HG03135 (cell line): ENCODE results near the gene EME1.

Experiments
- ATAC-seq: cut with Tn5 transposase; IDR thresholded peaks from one replicate; pipeline ENCODE4 v1.9.1; 2021; ENCODE audit warnings: mild to moderate bottlenecking, moderate library complexity; ENCODE audit not compliant: unreplicated experiment

EME1 gene

DNA sequence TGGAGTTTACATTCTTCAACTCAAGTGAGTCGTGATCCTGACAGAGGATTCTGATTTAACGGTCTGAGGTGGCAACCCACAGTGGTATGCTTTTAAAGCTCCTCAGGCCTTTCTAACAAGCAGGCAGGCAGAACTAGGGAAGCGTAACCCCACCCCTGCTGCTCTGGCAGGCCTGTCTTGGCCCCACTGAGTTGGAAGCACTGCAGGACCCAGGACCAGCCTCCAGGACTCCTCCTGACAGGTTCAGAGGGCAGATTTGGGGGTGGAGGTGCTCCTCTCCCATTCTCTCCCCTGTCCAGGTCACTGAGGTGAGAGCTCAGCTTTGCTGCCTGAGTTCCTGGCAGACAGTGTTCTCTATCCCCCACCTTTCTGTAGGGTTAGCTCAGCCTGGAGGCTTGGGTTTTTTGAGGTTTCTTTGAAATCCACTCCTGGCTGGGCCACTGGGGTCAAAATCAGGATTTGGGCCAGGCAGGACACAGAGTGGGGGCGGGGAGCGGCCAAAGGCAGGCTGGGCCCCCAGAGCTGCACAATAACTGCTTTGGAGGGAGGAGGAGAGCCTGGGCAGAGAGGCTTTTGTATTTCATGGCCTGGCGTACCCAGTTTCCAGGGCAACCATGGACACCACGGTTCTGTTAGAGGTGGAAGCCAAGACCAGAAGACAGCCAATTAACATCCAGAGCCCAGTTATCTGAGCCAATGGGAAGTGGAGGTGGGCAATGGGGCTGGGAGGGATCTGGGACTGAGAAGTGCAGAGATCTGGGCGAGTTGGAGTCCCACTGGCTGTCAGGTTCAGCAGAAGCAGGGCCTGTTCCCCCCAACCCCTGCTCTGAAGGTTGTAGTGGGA is 9.6 kb upstream of the EME1 start:
- no peak for ATAC-seq

DNA sequence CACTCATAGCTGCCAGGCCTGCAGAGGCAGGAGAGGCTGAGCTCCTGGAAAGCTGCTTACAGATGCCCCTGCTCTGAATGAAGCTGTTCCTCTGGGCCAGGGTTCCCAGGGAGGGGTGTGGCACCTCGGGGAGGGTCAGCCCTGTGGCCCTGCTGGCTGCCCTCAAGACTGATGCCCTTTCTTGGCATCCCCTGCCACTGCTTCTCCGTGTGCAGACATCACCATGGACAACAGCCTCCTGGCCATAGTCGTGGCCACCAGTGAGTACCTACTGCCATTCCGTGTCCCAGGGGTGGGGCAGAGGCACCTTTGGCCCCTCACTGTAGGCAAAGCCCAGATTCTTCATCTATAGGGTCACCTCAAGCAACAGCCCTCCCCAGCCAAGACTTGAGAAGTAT is 9.0 kb upstream of the EME1 start:
- no peak for ATAC-seq

DNA sequence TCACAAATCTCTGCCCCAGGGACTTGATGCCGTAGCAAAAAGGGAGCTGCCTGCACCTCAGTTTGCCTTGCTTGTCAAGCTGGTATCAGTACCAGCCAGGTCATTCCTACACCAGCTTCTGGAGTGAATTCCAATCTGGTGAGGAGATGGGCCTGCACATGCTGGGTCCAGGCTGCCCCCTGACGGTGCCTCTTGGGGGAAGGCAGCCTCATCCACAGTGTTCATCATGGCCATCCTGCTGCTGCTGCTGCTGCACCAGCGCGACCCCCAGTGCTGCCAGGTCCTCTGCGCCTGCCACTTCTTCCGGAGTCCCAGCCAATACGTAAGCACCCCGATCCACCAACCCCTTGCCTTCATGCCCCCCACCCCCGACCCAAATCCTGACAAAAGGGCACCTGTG is 8.3 kb upstream of the EME1 start:
- no peak for ATAC-seq

DNA sequence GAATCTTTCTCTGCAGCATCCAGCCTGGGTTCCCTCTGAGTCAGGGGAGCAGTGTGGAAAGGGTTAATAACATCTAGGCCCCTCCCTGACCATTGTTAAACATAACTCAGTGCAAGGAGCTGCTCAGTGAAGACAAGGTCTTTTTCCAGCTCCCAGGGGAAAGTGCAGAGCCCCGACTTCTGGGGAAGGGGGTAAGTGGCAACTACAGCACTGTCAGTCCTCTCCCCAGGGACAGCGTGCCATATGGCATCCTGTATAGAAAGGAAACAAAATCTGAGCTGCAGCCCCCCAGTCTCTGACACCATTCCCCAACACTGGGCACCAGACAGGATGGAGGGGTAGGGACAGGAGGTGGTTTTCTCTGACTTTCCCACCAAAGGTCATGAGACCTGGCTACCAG is 7.9 kb upstream of the EME1 start:
- no peak for ATAC-seq

DNA sequence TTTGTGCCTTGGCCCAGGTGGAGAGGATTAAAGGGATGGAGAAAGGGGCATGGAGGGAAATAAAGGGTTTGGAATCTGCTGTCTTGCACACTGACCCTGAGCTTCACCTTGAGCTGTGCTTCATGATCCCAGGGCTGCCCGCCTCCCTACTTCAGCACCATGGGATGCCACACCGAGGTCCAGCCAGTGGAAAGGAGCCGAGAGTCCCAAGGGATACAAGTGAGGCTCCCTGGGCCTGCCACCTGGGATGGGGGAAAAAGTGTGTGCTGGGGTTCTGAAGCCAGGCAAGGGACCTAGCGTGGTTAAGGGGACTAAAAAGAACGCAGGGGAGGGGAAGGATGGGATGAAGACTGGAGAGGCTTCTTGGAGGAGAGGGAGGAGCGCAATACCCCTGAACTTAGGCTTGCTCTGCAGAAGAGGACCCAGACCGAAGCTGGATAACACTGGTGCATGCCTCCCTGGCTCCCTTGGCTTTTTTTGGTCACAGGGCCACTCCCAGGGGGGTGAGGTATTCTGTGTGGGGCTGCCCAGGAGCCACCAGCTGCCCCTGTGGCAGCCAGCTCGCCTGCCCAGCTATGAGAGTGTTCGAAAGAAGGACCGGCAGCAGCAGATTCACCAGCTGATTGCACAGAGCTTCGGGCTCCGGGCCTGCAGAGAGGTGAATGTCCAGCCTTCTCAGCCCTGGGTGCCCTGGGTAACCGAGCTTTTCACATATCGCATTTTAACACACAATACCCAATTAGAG is 7.2 kb upstream of the EME1 start:
- ATAC-seq: no peak

DNA sequence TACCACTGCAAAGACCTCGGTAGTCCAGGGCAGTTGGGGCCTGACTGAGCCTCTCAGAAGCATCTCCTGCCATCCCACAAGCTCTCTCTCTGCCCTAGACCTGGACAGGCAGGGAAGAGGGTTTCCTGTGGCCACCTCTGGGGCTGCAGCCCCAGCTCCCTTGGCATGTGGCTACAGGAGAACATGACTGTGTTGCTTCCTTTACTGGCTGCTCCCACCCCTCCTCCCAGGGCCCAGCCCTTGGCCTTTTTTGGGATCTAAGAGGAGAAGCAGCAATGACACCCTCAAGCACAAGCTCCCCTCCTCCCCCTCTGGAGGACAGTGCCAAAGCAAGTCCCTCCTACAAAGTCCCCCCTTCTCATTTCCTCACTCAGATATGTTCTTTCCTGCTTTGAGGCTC is 5.6 kb upstream of the EME1 start:
- no peak for ATAC-seq

DNA sequence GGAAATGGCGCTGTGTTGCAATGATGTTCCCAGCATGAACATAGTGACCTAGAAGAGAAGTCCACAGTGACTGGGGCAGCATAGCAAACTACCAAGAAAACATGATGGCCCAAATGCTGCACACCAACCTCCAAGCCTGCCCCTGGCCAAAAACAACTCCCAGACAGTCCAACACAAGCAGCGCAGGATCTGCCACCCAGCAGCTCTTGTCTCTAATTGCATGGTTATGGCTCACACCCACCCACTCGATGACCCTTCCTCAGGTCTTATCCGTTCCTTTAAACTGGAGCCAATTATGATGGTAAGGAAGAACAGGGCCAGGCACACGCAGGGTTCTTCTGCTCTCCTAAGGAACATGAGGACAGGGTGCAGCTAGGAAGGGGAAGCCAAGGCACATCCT is 3.0 kb upstream of the EME1 start:
- no peak for ATAC-seq

DNA sequence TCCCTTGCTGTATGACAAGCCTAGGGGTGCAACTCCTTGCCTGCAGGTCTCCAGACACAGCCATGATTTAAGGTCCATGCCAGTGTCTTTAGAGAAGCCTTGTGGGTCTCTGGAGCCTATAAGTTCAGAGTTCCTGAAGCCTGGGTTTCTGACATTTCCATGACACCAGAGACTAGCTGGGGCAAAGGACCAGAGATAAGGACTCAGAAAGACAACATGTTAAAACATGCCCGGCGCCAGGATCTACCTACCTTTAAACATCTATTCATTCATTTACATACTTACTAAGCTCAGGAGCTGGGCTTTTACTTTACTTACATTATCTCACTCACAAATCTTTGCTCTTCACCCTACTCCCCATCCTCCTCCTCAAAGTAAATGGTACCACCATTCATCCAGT is 1.5 kb upstream of the EME1 start:
- no peak for ATAC-seq

DNA sequence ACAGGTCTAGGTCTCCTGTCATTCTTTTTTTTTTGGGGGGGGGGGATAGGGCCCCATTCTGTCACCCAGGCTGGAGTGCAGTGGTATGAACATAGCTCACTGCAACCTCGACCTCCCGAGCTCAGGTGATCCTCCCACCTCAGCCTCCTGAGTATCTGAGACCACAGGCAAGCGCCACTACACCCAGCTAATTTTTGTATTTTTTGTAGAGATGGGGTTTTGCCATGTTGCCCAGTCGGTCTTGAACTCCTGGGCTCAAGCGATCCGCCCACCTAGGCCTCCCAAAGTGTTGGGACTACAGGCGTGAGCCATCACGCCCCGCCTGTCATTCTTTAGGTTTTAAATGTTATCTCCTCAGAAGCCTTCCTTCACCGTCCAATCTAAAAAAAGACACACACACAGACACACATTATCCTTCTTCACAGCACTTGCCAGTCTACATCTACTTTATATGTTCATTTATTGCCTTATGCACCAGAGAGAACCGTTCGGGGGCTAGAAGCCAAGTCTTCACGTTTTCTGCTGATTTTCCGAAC is 739 bp upstream of the EME1 start:
- ATAC-seq: no peak

DNA sequence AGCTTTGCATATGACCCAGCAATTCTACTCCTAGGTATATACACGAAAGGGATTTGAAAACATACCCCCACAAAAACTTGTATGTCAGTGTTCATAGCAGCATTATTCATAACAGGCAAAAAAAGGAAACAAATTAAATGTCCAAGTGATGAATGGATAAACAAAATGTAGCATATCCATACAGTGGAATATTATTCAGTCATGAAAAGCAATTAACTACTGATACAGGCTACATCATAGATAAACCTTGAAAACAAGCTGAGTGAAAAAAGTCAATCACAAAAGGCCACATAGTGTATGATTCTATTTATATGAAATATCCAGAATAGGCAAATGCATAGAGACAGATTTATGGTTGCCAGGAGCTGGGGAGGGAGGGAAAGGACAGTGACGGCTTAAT is 676 bp downstream of the EME1 start:
- ATAC-seq: no peak

DNA sequence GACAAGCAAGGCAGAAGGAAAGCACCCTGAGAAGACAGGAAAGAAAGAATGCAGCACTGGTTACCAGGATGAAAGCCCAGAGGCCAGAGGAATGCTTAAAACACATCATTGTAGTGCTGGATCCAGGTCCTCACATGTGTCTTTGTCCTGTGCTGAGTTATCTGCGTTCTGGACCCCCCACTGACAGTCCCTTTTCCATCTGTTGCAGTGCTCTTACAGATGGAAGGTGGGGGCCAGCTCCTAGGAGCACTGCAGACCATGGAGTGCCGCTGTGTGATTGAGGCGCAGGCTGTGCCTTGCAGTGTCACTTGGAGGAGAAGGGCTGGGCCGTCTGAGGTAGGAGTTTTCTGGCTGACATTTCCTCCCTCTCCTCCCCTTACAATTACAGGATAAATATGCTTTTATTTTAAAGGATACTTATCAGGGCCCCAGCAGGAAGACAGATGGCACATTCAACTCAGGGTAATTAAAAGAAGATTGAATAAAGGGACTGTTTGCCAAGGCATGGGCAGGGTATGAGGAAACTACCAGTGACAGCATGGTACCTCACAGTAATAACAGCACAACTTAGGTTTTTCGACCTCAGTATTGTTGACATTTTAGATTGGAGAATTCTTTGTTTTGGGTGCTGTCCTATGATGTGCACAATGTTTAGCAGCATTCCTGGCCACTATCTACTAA is 3.0 kb downstream of the EME1 start:
- no peak for ATAC-seq

DNA sequence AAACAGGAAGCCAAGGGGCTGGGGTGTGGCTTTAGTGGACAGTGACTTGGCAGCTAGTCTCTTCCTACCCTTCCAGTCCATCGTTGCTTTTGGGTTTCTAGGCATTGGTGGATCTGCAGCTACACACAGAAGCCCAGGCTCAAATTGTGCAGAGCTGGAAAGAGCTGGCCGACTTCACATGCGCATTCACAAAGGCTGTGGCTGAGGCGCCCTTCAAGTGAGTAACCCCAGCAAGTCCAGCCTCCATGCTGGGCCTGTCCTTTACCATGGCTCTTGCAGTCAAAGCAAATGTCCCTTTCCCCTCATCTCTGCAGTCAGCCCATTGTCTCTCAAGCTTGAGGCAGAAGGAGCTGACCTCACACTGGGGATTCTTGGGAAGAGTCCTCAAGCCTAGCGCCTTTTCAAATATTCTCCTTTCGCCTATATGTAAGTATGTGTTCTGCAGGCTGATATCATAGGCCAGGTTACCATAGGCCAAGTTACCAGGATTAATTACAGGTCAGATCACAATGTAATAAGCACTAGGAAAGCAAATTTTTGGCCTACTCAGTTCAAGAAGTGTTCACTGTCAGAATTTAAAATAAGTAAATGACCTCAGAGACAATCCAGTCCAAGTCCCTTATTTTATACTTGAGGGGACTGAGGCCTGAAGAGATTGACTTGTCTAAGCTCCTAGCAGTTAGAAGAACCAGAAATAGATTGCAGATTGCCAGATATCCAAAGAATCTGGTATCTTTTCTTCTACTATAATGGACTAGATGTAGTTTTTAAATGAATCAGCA is 6.5 kb downstream of the EME1 start:
- ATAC-seq: no peak

DNA sequence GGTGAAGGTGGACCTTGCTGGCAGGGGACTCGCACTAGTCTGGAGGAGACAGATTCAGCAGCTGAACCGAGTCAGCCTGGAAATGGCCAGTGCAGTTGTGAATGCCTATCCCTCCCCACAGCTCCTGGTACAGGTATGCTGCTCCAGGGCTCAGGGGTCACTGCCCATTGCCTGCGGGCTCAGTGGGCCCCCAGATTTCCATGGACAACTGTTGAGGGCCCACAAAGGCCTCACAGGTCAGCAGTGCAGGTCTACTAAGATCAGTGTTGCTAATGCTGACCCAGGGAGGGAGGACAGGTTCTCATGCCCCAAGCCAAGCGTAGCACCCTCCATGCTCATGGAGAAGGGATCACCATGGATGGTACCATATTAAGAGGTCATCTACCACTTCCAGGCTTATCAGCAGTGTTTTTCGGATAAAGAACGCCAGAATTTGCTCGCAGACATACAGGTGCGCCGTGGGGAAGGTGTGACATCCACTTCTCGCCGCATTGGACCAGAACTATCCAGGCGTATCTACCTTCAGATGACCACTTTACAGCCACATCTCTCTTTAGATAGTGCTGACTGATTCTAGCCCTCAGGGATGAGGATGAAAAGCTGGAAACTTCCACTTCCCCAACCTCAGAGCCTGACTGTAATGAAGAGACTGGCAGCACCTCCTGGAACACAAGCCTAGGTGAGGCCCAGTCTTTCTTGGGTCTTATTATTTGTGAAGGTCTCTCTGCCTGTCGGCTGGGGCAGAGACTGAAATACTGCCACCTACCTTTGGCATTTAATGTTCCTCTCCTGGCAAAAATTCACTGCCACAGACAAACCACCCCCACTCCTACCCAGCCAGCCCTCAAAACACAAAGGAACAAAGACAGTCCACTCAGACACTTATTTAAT is 7.6 kb downstream of the EME1 start:
- no peak for ATAC-seq

DNA sequence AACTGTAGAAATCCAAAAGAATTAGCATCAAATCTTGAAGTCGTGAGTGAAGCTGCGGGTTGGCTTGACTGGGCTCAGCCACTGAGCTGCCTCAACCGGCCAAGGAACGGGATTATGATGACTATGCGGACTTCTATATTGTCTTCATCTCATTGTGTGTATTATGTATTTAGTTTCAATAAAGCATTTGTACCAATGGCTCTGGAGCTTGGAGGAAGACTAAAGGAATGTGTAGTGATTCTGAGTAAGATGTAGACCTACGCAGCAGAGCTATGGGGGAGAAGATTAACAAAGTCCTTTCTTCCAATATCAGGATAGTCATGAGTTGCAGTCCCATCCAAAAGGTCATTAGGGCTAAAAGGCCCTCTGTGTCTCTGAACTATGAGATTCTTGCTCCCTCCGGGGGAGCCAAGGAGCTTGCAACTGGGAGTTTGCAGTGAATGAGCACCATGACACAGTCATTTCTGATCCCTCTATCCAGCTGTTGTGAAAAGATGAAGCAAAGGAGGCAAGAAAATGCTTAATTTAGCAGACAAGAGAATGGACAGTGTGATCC is 8.3 kb downstream of the EME1 start:
- no peak for ATAC-seq

DNA sequence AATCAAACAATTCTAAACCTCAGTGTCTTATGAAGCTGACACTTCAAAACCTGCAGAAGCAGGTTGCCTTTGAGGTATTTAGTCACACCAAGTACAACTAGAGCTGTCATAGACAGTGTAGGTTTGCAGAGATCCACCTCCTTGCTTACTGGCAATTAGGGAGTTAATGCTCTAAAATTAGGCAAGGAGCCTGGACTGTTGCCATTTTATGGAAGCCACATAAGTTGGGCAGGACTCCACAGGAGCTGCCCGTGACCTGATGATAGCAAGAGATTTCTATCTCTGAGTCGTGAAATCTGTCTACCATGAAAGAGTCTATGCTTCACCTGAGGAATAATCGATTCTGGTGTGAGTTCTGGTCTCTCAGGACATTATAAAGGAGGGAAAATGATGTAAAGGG is 8.9 kb downstream of the EME1 start:
- ATAC-seq: no peak

DNA sequence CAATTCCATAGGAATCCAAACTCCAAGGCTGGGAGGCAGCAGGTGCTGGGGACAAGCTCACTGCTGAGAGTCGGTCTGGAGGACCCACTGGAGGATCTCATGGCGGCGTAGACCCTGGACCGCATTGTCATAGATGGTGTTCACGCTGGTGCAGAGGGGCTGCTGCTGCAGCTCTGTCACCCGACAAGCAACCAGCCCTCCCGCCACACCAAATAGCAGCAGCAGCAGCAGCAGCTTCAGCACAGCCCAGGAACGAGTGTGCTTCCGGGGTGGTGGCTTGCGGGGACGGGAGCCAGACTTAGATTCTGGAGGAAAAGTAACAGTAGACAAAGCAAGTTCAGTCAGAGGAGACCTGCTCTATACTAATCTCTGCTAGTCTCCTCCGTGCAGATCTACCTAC is 9.9 kb downstream of the EME1 start:
- no peak for ATAC-seq

DNA sequence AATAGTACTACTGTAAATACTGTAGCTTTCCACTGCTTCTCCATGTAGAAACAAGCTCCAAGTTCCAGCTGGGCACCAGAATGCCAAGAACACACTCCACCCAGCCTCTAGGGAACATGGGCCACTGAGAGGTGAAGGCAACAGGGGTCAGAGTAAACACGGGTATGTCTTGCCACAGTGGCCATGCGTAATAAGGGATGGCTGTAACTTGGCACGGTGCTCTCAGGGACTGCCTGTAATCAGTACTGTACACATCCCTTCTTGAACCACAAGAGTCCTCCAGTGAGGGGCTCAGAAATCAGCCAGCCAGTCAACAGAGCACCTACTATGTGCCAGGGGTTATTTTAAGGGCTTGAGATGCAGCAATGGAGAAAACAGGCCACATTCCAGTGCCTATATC is 13.5 kb downstream of the EME1 start:
- no peak for ATAC-seq

DNA sequence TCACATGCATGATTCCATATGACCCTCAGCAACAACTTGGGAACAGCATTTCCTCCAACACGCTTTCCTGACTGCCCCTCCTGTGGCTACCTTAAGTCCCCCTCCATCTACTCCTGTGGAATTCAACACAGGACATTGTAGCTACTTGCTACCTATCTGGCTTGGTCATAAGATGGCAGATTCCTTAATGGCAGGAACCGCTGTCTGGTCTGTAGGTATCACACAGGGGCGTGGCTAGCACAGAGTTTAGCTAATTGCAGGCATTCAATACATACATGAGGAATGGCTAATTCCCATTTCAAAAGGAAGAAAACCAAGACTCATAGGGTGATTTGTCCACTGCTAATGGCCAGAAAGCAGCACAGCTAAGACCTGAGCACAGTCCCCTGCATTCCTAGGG is 15.7 kb downstream of the EME1 start:
- ATAC-seq: no peak

DNA sequence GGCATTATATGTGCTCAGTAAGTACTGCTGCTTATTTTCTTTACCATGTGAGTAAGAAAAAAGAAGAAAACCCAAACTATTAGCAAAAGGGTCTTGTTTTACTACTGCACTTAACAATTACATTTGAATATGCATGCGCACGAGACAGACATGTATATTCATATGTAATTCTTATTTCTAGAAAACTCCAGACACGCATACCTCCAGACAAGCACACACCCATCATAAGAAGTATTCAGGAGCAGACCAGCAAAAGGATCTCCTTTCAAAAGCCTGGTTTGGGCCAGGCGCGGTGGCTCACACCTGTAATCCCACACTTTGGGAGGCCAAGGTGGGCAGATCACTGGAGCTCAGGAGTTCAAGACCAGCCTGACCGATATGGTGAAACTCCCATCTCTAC is 16.5 kb downstream of the EME1 start:
- ATAC-seq: no peak

DNA sequence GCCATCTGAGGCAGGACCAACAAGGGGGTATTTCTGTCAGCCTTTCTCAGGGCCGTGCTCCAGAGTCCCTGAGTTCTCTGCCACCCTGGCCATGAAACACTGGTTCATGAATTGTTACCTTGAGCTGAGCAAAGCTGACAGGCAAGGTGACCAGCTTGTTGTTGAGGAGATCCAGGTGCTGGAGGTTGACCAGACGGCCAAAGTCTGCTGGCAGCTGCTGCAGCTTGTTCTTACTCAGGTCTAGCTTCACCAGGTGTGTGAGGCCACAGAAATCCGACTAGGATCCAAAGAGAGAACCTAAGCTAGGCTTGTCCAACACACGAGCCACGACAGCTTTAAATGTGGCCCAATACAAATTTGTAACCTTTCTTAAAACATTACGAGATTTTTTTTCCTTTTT is 19.6 kb downstream of the EME1 start:
- no peak for ATAC-seq
